GM19397 (cell line): ENCODE results near the gene KLHDC7B.
A peak's percentile ranks its signal among the peaks of the same experiment; 100 is the strongest.
"Not testable (repeated sequence)": the region's sequence is repeated elsewhere in the genome, so short reads cannot be mapped to it uniquely, and the experiment has no call there.

ENCODE experiments used
- ATAC-seq: cut with Tn5 transposase; IDR thresholded peaks from one replicate; pipeline ENCODE4 v1.9.1; 2021; ENCODE audit warnings: mild to moderate bottlenecking, moderate library complexity; ENCODE audit not compliant: unreplicated experiment

The KLHDC7B gene

DNA sequence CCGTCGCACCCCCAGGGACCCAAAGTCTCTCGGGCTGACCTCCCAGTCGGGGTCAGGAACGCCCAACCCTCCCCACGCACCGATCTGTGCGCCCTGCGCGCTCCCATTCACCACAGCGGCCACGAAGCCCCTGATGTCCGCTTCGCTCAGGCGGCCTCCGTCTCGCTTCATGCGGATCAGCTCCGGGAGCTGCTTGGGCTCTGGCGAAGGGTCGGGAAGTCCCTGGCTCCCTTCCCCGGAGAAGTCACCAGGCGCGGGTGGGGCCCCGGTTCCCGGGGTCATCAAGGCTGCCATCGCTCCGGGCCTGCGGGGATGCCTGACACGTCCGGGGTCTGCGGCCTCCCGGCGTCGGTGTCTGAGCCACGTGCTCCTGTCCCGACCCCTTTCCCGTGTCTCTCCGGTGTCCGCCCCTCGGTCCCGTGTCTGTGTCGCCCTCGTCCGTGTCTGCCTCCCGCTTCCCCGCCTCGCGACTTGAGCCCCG is 16.2 kb upstream of the KLHDC7B start:
- no peak for ATAC-seq

DNA sequence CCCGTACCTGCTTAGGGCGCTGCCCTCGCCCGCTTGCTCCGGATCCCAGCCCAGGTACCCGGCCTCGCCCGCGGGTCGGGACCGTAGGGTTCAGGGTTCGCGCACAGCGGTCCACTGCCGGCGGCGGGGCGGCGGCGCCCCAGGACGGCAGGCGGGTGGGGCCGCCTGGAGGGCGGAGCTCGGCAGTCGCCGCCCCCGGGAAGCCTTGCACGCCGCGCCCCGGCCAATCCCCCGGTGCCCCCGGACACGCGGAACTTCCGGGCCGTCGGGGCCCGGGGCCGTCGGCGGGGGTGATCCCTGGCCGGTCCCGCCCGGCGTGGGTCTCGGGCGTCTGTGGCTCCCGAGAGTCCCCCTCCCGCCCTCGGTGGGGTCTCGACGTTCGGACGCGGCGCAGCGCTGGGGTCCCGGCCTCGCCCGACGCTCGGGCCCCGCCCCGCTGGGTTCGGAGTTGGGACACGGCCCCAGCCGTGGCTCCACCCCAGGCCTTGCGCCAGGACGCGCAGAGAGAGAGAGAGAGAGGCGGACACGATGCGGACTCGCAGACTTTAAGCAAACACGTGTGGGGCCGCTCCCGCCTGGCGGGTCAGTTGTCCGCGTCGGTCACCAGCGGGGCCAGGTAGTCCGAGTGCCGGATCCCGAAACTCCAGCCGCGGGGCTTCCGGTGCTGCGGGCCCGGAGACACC is 15.7 kb upstream of the KLHDC7B start, which contains the start of gene TYMP:
Gene TYMP (minus strand): TSS at position 116 of the 683 bp plus-strand sequence. CDS start 303 bp downstream, outside the sequence.
- peak; percentile 24 for ATAC-seq

GRCh38 chr22:50530580-50530876 is 15.2 kb upstream of the KLHDC7B start:
- ATAC-seq, result no peak

- no peak for ATAC-seq
These were observed 14.7 kb upstream of the KLHDC7B start for GRCh38 chr22:50530877-50531545.

DNA sequence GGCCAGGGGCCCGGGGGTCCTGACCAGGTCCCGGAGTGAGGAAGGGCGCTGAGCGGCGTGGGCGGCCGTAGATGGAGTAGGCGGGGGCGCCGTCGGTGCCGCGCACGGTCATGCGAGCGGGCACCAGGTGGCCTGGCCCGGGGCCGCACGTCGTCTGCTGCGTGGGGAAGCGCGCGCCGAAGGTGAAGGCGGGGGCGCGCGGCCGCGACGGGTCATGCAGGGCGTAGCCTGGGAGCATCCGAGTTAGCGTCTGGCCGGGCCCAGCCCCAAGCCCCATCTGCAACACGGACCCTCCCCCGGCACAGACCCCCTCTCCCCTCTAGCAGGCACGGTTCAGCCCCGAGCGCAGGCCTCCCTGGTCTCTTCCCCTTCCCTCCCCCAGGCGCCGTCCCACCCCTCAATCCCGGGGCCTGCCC is 14.1 kb upstream of the KLHDC7B start:
- no peak for ATAC-seq

- ATAC-seq, result no peak
These were observed 13.6 kb upstream of the KLHDC7B start for GRCh38 chr22:50531962-50532674.

GRCh38 chr22:50532824-50533796 is 12.6 kb upstream of the KLHDC7B start:
- no peak for ATAC-seq

- ATAC-seq, result not testable (repeated sequence)
These were observed 11.6 kb upstream of the KLHDC7B start for GRCh38 chr22:50533856-50534711.

GRCh38 chr22:50535113-50535512 is 10.6 kb upstream of the KLHDC7B start:
- ATAC-seq, result no peak

- no peak for ATAC-seq
These were observed 9.5 kb upstream of the KLHDC7B start for GRCh38 chr22:50536226-50536625.

- ATAC-seq, result no peak
These were observed 7.9 kb upstream of the KLHDC7B start for GRCh38 chr22:50537765-50538164.

GRCh38 chr22:50540381-50540780 is 5.3 kb upstream of the KLHDC7B start:
- no peak for ATAC-seq

DNA sequence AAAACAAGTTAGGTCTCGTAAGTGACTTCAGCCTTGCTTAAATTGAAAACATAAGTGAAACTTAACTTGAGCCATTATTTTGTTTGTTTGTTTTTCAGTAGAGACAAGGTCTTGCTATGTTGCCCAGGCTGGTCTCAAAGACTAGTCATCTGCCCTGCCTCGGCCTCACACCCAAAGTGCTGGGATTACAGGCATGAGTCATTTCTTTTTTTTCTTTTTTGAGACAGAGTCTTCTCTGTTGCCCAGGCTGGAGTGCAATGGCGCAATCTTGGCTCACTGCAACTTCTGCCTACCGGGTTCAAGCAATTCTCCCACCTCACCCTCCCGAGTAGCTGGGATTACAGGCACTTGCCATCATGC is 4.1 kb upstream of the KLHDC7B start:
- ATAC-seq, result not testable (repeated sequence)

GRCh38 chr22:50542416-50542927 is 3.2 kb upstream of the KLHDC7B start:
- ATAC-seq, result no peak

GRCh38 chr22:50544078-50544745 is 1.5 kb upstream of the KLHDC7B start:
- ATAC-seq, result no peak

GRCh38 chr22:50544746-50545253 is 899 bp upstream of the KLHDC7B start:
- ATAC-seq, result no peak

- ATAC-seq, result no peak
These were observed 895 bp downstream of the KLHDC7B start for GRCh38 chr22:50546326-50547262.
